ENCODE measurements around the gene KCNMA1.

DNA sequence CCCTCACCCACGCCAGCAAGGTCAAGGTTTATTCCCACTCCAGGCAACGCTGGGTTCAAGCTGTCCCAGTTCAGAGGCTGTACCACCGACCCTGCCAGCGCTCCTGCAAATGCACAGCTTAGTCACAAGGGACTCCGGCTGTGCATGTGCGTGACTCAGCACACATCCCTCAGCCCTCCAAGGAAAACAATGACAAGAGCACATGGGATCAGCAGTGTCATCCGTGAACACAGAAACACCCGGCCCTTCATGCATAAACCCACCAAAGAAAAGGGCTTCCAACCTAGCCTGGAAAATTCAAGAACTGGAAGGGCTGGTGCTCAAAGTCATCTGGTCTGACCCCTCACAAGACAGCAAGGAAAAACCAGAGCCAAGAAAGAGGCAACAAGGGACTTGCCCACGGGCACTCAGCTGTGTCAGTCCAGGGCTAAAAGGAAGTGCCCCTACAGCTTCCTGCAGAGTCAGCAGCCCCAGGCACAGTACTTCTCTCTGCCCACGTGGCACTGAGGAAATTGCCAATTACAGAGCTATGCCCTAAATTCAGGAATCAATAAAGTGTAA, 106.1 kb downstream of the KCNMA1 start:
- TF ChIP-seq TAF1 (IDR thresholded peaks at IDR 0.05; ENCODE audit: borderline replicate concordance, low read depth, low read length) (no peak), SIN3A (IDR thresholded peaks at IDR 0.05; ENCODE audit: borderline replicate concordance, low read depth, low read length) (peak; percentile 91; the same call in 1 of the 2 replicates)
- TF ChIP-seq, protein P1, sequence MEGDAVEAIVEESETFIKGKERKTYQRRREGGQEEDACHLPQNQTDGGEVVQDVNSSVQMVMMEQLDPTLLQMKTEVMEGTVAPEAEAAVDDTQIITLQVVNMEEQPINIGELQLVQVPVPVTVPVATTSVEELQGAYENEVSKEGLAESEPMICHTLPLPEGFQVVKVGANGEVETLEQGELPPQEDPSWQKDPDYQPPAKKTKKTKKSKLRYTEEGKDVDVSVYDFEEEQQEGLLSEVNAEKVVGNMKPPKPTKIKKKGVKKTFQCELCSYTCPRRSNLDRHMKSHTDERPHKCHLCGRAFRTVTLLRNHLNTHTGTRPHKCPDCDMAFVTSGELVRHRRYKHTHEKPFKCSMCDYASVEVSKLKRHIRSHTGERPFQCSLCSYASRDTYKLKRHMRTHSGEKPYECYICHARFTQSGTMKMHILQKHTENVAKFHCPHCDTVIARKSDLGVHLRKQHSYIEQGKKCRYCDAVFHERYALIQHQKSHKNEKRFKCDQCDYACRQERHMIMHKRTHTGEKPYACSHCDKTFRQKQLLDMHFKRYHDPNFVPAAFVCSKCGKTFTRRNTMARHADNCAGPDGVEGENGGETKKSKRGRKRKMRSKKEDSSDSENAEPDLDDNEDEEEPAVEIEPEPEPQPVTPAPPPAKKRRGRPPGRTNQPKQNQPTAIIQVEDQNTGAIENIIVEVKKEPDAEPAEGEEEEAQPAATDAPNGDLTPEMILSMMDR (IDR thresholded peaks at IDR 0.05), result no peak
- TF ChIP-seq, protein P2, sequence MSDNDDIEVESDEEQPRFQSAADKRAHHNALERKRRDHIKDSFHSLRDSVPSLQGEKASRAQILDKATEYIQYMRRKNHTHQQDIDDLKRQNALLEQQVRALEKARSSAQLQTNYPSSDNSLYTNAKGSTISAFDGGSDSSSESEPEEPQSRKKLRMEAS (IDR thresholded peaks at IDR 0.05; ENCODE audit: low read depth), result peak; percentile 94

Data from SK-N-SH (cell line).